Endometrial microvascular endothelial cells (primary cell): ENCODE data around the gene CDK17. TPM values are rescaled to one million over a fixed set of nuclear protein-coding genes. Genes with fewer than 3 reads are reported as not detected.
"Not testable (repeated sequence)": the region's sequence is repeated elsewhere in the genome, so short reads cannot be mapped to it uniquely, and the experiment has no call there.

Experiments
- in situ Hi-C: cut with HindIII; loops from 2 replicates; pipeline ENCODE4 v1.10.0; 2017; ENCODE audit warnings: low sequenced_read_pairs, low pct_unique_long_range_greater_than_20kb; ENCODE audit errors: inconsistent ontology term
- total RNA-seq: library from RNA; depleted of rRNA; stranded (reverse); fragments of >200 nt; gene quantifications from one replicate; pipeline ENCODE4 v1.2.3, GENCODE V29; 2015; ENCODE audit errors: inconsistent ontology term

CDK17 gene
- total RNA-seq, 1 donor from 2014 or later: 176 TPM

- in situ Hi-C loops: no loop called here
Measured at GRCh38 chr12:96421014-96421413, 20.8 kb upstream of the CDK17 start.

GRCh38 chr12:96420277-96420835, 20.1 kb upstream of the CDK17 start:
- in situ Hi-C loops: no loop called here

GRCh38 chr12:96419576-96420276, 19.5 kb upstream of the CDK17 start:
- in situ Hi-C loops: no loop called here

GRCh38 chr12:96417688-96418087, 17.4 kb upstream of the CDK17 start:
- in situ Hi-C loops: not testable (repeated sequence)

- in situ Hi-C loops: no loop called here
Measured at GRCh38 chr12:96416033-96416799, 16.0 kb upstream of the CDK17 start.

- in situ Hi-C loops: no loop called here
Measured at GRCh38 chr12:96414637-96415036, 14.4 kb upstream of the CDK17 start.

- in situ Hi-C loops: no loop called here
Measured at GRCh38 chr12:96412431-96412830, 12.2 kb upstream of the CDK17 start.

- in situ Hi-C loops: no loop called here
Measured at GRCh38 chr12:96409731-96410130, 9.5 kb upstream of the CDK17 start.

- in situ Hi-C loops: no loop called here
Measured at GRCh38 chr12:96408993-96409392, 8.8 kb upstream of the CDK17 start.

- in situ Hi-C loops: not testable (repeated sequence)
Measured at GRCh38 chr12:96407429-96408097, 7.3 kb upstream of the CDK17 start.

GRCh38 chr12:96404696-96405095, 4.5 kb upstream of the CDK17 start:
- in situ Hi-C loops: no loop called here

- in situ Hi-C loops: no loop called here
Measured at GRCh38 chr12:96403870-96404269, 3.6 kb upstream of the CDK17 start.

GRCh38 chr12:96402522-96402921, 2.3 kb upstream of the CDK17 start:
- in situ Hi-C loops: not testable (repeated sequence)

GRCh38 chr12:96402061-96402460, 1.8 kb upstream of the CDK17 start:
- in situ Hi-C loops: no loop called here

- in situ Hi-C loops: no loop called here
Measured at GRCh38 chr12:96401076-96401871, 1.0 kb upstream of the CDK17 start.

GRCh38 chr12:96400631-96401075, 414 bp upstream of the CDK17 start:
- in situ Hi-C loops: no loop called here

GRCh38 chr12:96399120-96399918, 920 bp downstream of the CDK17 start:
- in situ Hi-C loops: loop anchor here (5.0 to 25.0 kb wide), 3 partner anchors 103 to 337 kb away; no protein-coding TSS in a partner anchor
